ENCODE measurements around the gene PRRC2A. TPM values are rescaled to one million over a fixed set of nuclear protein-coding genes. Genes with fewer than 3 reads are reported as not detected.

Gene PRRC2A
- total RNA-seq: 100 to 1,000 TPM; 290 to 309 (median 306) TPM

GRCh38 chr6:31620586-31621319 lies at the start of gene PRRC2A:
PRRC2A (plus strand) TSS chr6:31620715; CDS start chr6:31622790, 2,075 bp downstream.
- ATAC-seq (peak; percentile 72), DNase-seq (no peak)
- peak within 1 kb of the TSS; percentile 92 for H3K4me3 Mint-ChIP-seq
- H3K36me3 Mint-ChIP-seq (ENCODE audit: insufficient read depth): peaks cover 28% of the 10 kb centered on the region
- H3K27me3 Mint-ChIP-seq (ENCODE audit: low read depth): no peaks in the 10 kb centered on the region
- no peaks in the 10 kb centered on the region for H3K9me3 Mint-ChIP-seq
- H3K4me1 Mint-ChIP-seq (ENCODE audit: low read depth): peaks cover 34% of the 10 kb centered on the region

- DNase-seq (peak; percentile 75), ATAC-seq (peak; percentile 49 to 57)
- Mint-ChIP-seq H3K9me3 (no peaks in the 10 kb centered on the region), H3K27me3 (ENCODE audit: low read depth) (no peaks in the 10 kb centered on the region), H3K36me3 (ENCODE audit: insufficient read depth) (peaks cover 42% of the 10 kb centered on the region), H3K4me1 (ENCODE audit: low read depth) (peaks cover 83% of the 10 kb centered on the region), H3K4me3 (peak within 1 kb of the TSS; percentile 96)
Measured at GRCh38 chr6:31572041-31572911, 48.2 kb upstream of the PRRC2A start, which contains the start of gene LTA. LTA (plus strand) TSS chr6:31572289; CDS start chr6:31572743, 454 bp downstream.

GRCh38 chr6:31573239-31574105 lies 47.0 kb upstream of the PRRC2A start:
- ATAC-seq (no peak), DNase-seq (no peak)
- H3K36me3 Mint-ChIP-seq (ENCODE audit: insufficient read depth): peaks cover 48% of the 10 kb centered on the region
- no peaks in the 10 kb centered on the region for H3K27me3 Mint-ChIP-seq (ENCODE audit: low read depth)
- H3K4me3 Mint-ChIP-seq: peak overlapping the region; percentile 96
- peaks cover 77% of the 10 kb centered on the region for H3K4me1 Mint-ChIP-seq (ENCODE audit: low read depth)
- no peaks in the 10 kb centered on the region for H3K9me3 Mint-ChIP-seq

GRCh38 chr6:31574106-31575061 lies 46.1 kb upstream of the PRRC2A start:
- H3K4me1 Mint-ChIP-seq (ENCODE audit: low read depth): peaks cover 77% of the 10 kb centered on the region
- H3K9me3 Mint-ChIP-seq: no peaks in the 10 kb centered on the region
- no peaks in the 10 kb centered on the region for H3K27me3 Mint-ChIP-seq (ENCODE audit: low read depth)
- ATAC-seq (peak; percentile 6 to 7), DNase-seq (no peak)
- peak overlapping the region; percentile 96 for H3K4me3 Mint-ChIP-seq
- peaks cover 54% of the 10 kb centered on the region for H3K36me3 Mint-ChIP-seq (ENCODE audit: insufficient read depth)

GRCh38 chr6:31575335-31575901 lies 45.1 kb upstream of the PRRC2A start, which contains the start of gene TNF:
TNF (plus strand) TSS chr6:31575565; CDS start chr6:31575742, 177 bp downstream.
- Mint-ChIP-seq H3K4me1 (ENCODE audit: low read depth) (peaks cover 73% of the 10 kb centered on the region), H3K27me3 (ENCODE audit: low read depth) (no peaks in the 10 kb centered on the region), H3K9me3 (no peaks in the 10 kb centered on the region), H3K36me3 (ENCODE audit: insufficient read depth) (peaks cover 53% of the 10 kb centered on the region), H3K4me3 (peak within 1 kb of the TSS; percentile 96)
- peak; percentile 80 for DNase-seq
- peak; percentile 21 to 23 for ATAC-seq

- no peaks in the 10 kb centered on the region for H3K9me3 Mint-ChIP-seq
- ATAC-seq (no peak), DNase-seq (no peak)
- H3K4me3 Mint-ChIP-seq: peak overlapping the region; percentile 96
- H3K36me3 Mint-ChIP-seq (ENCODE audit: insufficient read depth): peaks cover 57% of the 10 kb centered on the region
- H3K27me3 Mint-ChIP-seq (ENCODE audit: low read depth): no peaks in the 10 kb centered on the region
- H3K4me1 Mint-ChIP-seq (ENCODE audit: low read depth): peaks cover 72% of the 10 kb centered on the region
Measured at GRCh38 chr6:31575952-31576685, 44.4 kb upstream of the PRRC2A start.

- Mint-ChIP-seq H3K4me3 (peak overlapping the region; percentile 96), H3K36me3 (ENCODE audit: insufficient read depth) (peaks cover 60% of the 10 kb centered on the region), H3K27me3 (ENCODE audit: low read depth) (no peaks in the 10 kb centered on the region), H3K9me3 (no peaks in the 10 kb centered on the region), H3K4me1 (ENCODE audit: low read depth) (peaks cover 66% of the 10 kb centered on the region)
- DNase-seq: no peak
- ATAC-seq: no peak
Measured at GRCh38 chr6:31576897-31577578, 43.5 kb upstream of the PRRC2A start.

- Mint-ChIP-seq H3K36me3 (ENCODE audit: insufficient read depth) (peaks cover 58% of the 10 kb centered on the region), H3K4me1 (ENCODE audit: low read depth) (peaks cover 68% of the 10 kb centered on the region), H3K27me3 (ENCODE audit: low read depth) (no peaks in the 10 kb centered on the region), H3K4me3 (peak overlapping the region; percentile 96), H3K9me3 (no peaks in the 10 kb centered on the region)
- ATAC-seq (no peak), DNase-seq (no peak)
Measured at GRCh38 chr6:31577579-31577966, 42.9 kb upstream of the PRRC2A start.

GRCh38 chr6:31578184-31579118 lies 42.1 kb upstream of the PRRC2A start:
- Mint-ChIP-seq H3K9me3 (no peaks in the 10 kb centered on the region), H3K36me3 (ENCODE audit: insufficient read depth) (peaks cover 51% of the 10 kb centered on the region), H3K4me3 (peak overlapping the region; percentile 96), H3K4me1 (ENCODE audit: low read depth) (peaks cover 66% of the 10 kb centered on the region), H3K27me3 (ENCODE audit: low read depth) (no peaks in the 10 kb centered on the region)
- no peak for DNase-seq
- ATAC-seq: no peak

- DNase-seq (no peak), ATAC-seq (no peak)
- H3K4me3 Mint-ChIP-seq: peak overlapping the region; percentile 96
- no peaks in the 10 kb centered on the region for H3K9me3 Mint-ChIP-seq
- no peaks in the 10 kb centered on the region for H3K27me3 Mint-ChIP-seq (ENCODE audit: low read depth)
- peaks cover 46% of the 10 kb centered on the region for H3K36me3 Mint-ChIP-seq (ENCODE audit: insufficient read depth)
- peaks cover 66% of the 10 kb centered on the region for H3K4me1 Mint-ChIP-seq (ENCODE audit: low read depth)
Measured at GRCh38 chr6:31579119-31579505, 41.4 kb upstream of the PRRC2A start.
